Transverse colon (tissue), 4 donors: ENCODE results near the gene DCAF12. TPM values are rescaled to one million over a fixed set of nuclear protein-coding genes. Genes with fewer than 3 reads are reported as not detected.

Experiments
- DNase-seq: peaks from one replicate; pipeline ENCODE4 v3.0.0-alpha.2; 2019
- H3K27ac ChIP-seq, 4 donors: fragments of 200-600 bp; sonication (generic); 2 replicates each; pipeline ENCODE4 v1.5.1; 2016 to 2018; ENCODE audit warnings: inconsistent platforms in 4 of 4
- H3K27me3 ChIP-seq: fragments of 200-600 bp; sonication (generic); 2 replicates; pipeline ENCODE4 v1.5.1; 2017; ENCODE audit warnings: inconsistent platforms
- H3K36me3 ChIP-seq, 4 donors: fragments of 200-600 bp; sonication (generic); 2 replicates each; pipeline ENCODE4 v1.5.1; 2017 to 2019; ENCODE audit warnings: inconsistent platforms in 4 of 4
- H3K4me1 ChIP-seq, 4 donors: fragments of 200-600 bp; sonication (generic); 2 replicates each; pipeline ENCODE4 v1.5.1; 2017 to 2020; ENCODE audit warnings: inconsistent platforms in 4 of 4
- H3K4me3 ChIP-seq, 4 donors: fragments of 200-600 bp; sonication (generic); 1 replicate in 1 of 4; 2 replicates in 3 of 4; pipeline versions ENCODE4 v1.5.1 to v1.6.1; 2017 to 2019; ENCODE audit warnings: inconsistent platforms in 4 of 4
- H3K9me3 ChIP-seq, 2 donors: fragments of 200-600 bp; sonication (generic); 2 replicates each; pipeline ENCODE4 v1.5.1; 2017 to 2019; ENCODE audit warnings: inconsistent platforms in 2 of 2
- EP300 ChIP-seq: sonication (generic); formaldehyde crosslinking; IDR thresholded peaks from one replicate; pipeline ENCODE4 v1.6.1; 2017; ENCODE audit warnings: antibody characterized with exemption, low read depth
- POLR2A ChIP-seq: fragments of 450-650 bp; IDR thresholded peaks from one replicate; pipeline ENCODE4 v1.6.1; 2016; ENCODE audit warnings: antibody characterized with exemption, mild to moderate bottlenecking, moderate library complexity
- POLR2AphosphoS5 ChIP-seq, 3 donors: sonication (generic); formaldehyde crosslinking; IDR thresholded peaks; one replicate each; pipeline ENCODE4 v1.6.1; 2016; ENCODE audit warnings: antibody characterized with exemption in 3 of 3
- WGBS, 2 donors: methylation state at CpG; one replicate each; pipeline ENCODE4 v1.1.5; 2018; ENCODE audit warnings: low coverage in 1 of 2; 5-methylcytosine and 5-hydroxymethylcytosine counted together
- in situ Hi-C, 4 donors: fragments of 200-750 bp; cut with MboI; loops; one replicate each; pipeline versions ENCODE4 v1.15.0 to v1.15.1; 2017; ENCODE audit warnings: low sequenced_read_pairs in 3 of 4, low pct_ligation_motif_present in 1 of 4, low pct_unique_long_range_greater_than_20kb in 1 of 4
- intact Hi-C: fragments of 100-400 bp; cut with DNase I; formaldehyde crosslinking; loops from one replicate; pipeline ENCODE4 v1.15.1; 2023; ENCODE audit warnings: low total_unique reads
- total RNA-seq, 4 donors: library from RNA; depleted of rRNA; stranded (reverse); fragments of >200 nt; gene quantifications; one replicate each; pipeline ENCODE4 v1.1.0, GENCODE V29; 2016
- TF ChIP-seq, protein P1 (sequence below), 5 experiments: fragments of 200-600 bp in 3 of 5; fragments of 450-650 bp in 2 of 5; sonication (generic) in 3 of 5; IDR thresholded peaks; 1 replicate in 2 of 5; 2 replicates in 3 of 5; pipeline ENCODE4 v1.5.1; 2016 to 2017; ENCODE audit warnings: antibody characterized with exemption in 5 of 5, inconsistent platforms in 3 of 5, mild to moderate bottlenecking in 2 of 5, moderate library complexity in 1 of 5

DCAF12 gene
- total RNA-seq, 4 donors from 2014 or later, result 22.1 to 29.7 (median 26.3) TPM

DNA sequence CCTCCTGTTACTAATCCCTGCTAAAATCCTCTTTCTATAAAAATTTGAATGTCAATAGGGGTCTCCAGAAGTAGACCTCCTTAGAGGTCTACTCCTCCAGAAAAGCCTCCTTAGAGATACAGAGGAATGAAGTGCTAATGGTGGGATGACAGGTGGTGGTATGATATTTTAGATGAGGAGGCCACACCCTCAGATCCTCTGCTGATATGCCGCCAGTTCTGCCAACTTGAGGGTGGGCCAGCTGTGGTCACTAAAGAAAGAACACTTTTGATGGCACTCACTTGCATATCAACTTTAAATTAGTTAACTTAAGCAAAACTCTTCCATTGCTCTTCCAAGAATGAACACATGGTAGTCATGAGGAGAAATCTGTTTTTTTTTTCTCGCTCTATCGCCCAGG is 61.0 kb downstream of the DCAF12 start:
- Histone ChIP-seq H3K4me3 (no peak overlapping the region), H3K9me3 (no peaks in the 10 kb centered on the region), H3K27ac (no peak overlapping the region), H3K36me3 (no peaks in the 10 kb centered on the region), H3K27me3 (no peaks in the 10 kb centered on the region), H3K4me1 (no peaks in the 10 kb centered on the region)
- intact Hi-C loops (no loop called here), in situ Hi-C loops (no loop called here)
- DNase-seq, result no peak
- TF ChIP-seq POLR2A (no peak), POLR2AphosphoS5 (IDR thresholded peaks at IDR 0.05) (no peak), EP300 (no peak)
- TF ChIP-seq, protein P1, sequence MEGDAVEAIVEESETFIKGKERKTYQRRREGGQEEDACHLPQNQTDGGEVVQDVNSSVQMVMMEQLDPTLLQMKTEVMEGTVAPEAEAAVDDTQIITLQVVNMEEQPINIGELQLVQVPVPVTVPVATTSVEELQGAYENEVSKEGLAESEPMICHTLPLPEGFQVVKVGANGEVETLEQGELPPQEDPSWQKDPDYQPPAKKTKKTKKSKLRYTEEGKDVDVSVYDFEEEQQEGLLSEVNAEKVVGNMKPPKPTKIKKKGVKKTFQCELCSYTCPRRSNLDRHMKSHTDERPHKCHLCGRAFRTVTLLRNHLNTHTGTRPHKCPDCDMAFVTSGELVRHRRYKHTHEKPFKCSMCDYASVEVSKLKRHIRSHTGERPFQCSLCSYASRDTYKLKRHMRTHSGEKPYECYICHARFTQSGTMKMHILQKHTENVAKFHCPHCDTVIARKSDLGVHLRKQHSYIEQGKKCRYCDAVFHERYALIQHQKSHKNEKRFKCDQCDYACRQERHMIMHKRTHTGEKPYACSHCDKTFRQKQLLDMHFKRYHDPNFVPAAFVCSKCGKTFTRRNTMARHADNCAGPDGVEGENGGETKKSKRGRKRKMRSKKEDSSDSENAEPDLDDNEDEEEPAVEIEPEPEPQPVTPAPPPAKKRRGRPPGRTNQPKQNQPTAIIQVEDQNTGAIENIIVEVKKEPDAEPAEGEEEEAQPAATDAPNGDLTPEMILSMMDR (IDR thresholded peaks at IDR 0.05), result no peak
- WGBS, 2 donors, result 83 to 87% methylated on average over 2 to 3 of the region's 3 CpGs

DNA sequence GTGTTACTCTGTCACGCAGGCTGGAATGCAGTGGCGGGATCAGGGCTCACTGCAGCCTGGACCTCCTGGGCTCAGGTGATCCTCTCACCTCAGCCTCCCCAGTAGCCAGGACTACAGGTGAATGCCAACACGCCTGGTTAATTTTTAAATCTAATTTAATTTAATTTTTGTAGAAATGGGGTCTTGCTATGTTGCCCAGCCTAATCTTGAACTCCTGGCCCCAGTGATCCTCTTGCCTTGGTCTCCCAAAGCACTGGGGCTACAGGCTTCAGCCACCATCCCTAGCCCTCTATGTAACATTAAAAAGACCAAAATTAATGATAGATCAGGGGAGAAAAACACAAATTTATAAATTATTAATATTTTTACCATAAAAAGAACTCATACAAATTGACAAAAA is 66.5 kb downstream of the DCAF12 start:
- no peak overlapping the region for H3K27ac ChIP-seq
- intact Hi-C loops, result no loop called here
- no peaks in the 10 kb centered on the region for H3K4me1 ChIP-seq
- no peaks in the 10 kb centered on the region for H3K36me3 ChIP-seq
- TF ChIP-seq POLR2AphosphoS5 (IDR thresholded peaks at IDR 0.05) (no peak), EP300 (no peak), POLR2A (no peak)
- TF ChIP-seq, protein P1 (IDR thresholded peaks at IDR 0.05), result no peak
- H3K27me3 ChIP-seq, result no peaks in the 10 kb centered on the region
- no peaks in the 10 kb centered on the region for H3K9me3 ChIP-seq
- in situ Hi-C loops, result no loop called here
- WGBS, 2 donors, result 89 to 93% methylated on average over 2 to 3 of the region's 3 CpGs
- no peak overlapping the region for H3K4me3 ChIP-seq
- DNase-seq, result no peak

DNA sequence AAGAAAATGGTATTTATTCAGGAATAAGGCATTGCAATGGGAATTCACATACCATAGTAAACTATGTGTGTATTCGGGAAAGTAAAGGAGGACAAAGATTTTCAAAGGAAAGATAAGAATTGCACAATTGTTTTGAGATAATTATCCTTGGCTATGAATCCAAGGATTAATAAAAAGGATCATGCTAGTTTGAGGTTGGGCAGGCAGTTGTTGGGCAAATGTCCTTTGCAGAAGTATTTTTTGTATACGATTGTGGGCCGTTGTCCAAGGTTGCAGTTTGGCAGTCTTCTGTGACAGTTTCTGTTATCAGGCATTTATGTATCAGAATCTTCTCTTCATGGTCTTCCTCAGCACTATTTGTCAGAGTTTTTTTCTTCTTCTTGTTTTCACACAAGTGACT is 67.2 kb downstream of the DCAF12 start:
- intact Hi-C loops, result no loop called here

GRCh38 chr9:34049630-34050384 is 76.7 kb downstream of the DCAF12 start:
- Histone ChIP-seq H3K9me3 (no peaks in the 10 kb centered on the region), H3K4me1 (peaks cover 9 to 31% (median 27%) of the 10 kb centered on the region in 4 donors), H3K27me3 (no peaks in the 10 kb centered on the region), H3K36me3 (no peaks in the 10 kb centered on the region), H3K27ac (peak overlapping the region; percentile 92 to 96 (median 96)), H3K4me3 (peak overlapping the region; percentile 66 to 89 (median 75))
- intact Hi-C loops, result no loop called here
- DNase-seq, result no peak
- no peak for TF ChIP-seq POLR2AphosphoS5 (IDR thresholded peaks at IDR 0.05)
- TF ChIP-seq EP300, result no peak
- TF ChIP-seq POLR2A, result no peak
- TF ChIP-seq, protein P1 (IDR thresholded peaks at IDR 0.05), result no peak
- in situ Hi-C loops, result no loop called here
- WGBS, 2 donors, result 52 to 58% methylated on average over 6 to 18 of the region's 18 CpGs

More for the DNA sequence above, 67.2 kb downstream of the DCAF12 start:
- Histone ChIP-seq H3K9me3 (no peaks in the 10 kb centered on the region), H3K4me3 (no peak overlapping the region), H3K4me1 (no peaks in the 10 kb centered on the region), H3K27me3 (no peaks in the 10 kb centered on the region), H3K27ac (no peak overlapping the region), H3K36me3 (no peaks in the 10 kb centered on the region)
- TF ChIP-seq EP300 (no peak), POLR2A (no peak), POLR2AphosphoS5 (IDR thresholded peaks at IDR 0.05) (no peak)
- TF ChIP-seq, protein P1 (IDR thresholded peaks at IDR 0.05), result no peak
- in situ Hi-C loops, result no loop called here
- DNase-seq, result no peak
- 38 to 40% methylated on average over 3 of the region's 3 CpGs for WGBS, 2 donors
